ENCODE measurements around the gene UBTD1.

UBTD1 gene

GRCh38 chr10:97580421-97581367 is 82.0 kb downstream of the UBTD1 start:
- DNase-seq (ENCODE audit: low spot score), result no peak
- TF ChIP-seq, protein P1, sequence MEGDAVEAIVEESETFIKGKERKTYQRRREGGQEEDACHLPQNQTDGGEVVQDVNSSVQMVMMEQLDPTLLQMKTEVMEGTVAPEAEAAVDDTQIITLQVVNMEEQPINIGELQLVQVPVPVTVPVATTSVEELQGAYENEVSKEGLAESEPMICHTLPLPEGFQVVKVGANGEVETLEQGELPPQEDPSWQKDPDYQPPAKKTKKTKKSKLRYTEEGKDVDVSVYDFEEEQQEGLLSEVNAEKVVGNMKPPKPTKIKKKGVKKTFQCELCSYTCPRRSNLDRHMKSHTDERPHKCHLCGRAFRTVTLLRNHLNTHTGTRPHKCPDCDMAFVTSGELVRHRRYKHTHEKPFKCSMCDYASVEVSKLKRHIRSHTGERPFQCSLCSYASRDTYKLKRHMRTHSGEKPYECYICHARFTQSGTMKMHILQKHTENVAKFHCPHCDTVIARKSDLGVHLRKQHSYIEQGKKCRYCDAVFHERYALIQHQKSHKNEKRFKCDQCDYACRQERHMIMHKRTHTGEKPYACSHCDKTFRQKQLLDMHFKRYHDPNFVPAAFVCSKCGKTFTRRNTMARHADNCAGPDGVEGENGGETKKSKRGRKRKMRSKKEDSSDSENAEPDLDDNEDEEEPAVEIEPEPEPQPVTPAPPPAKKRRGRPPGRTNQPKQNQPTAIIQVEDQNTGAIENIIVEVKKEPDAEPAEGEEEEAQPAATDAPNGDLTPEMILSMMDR (IDR thresholded peaks at IDR 0.05; ENCODE audit: extremely low read depth, insufficient read depth, missing control alignments), result no peak
- in situ Hi-C loops (cut with MboI; ENCODE audit: low pct_unique_long_range_greater_than_20kb, low sequenced_read_pairs, unreplicated experiment), result no loop called here

- in situ Hi-C loops (cut with MboI; ENCODE audit: low pct_unique_long_range_greater_than_20kb, low sequenced_read_pairs, unreplicated experiment), result no loop called here
- DNase-seq (ENCODE audit: low spot score), result no peak
- TF ChIP-seq, protein P1 (IDR thresholded peaks at IDR 0.05; ENCODE audit: extremely low read depth, insufficient read depth, missing control alignments), result no peak
Observed at GRCh38 chr10:97582169-97582568, 83.4 kb downstream of the UBTD1 start.

DNA sequence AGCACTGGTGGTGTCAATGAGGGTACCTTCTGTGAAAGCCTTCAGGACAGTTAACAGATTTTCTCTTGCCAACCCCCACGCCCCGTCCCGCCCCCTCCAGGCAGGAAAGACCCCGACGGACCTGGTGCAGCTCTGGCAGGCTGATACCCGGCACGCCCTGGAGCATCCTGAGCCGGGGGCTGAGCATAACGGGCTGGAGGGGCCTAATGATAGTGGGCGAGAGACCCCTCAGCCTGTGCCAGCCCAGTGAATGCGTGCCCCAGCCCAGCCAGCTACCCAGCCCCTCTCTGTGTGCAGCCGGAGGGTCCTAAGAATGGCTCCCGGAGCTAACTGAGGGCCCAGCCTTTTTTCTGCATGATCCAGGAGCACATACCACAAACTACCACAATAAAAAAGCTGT is 84.8 kb downstream of the UBTD1 start:
- in situ Hi-C loops (cut with MboI; ENCODE audit: low pct_unique_long_range_greater_than_20kb, low sequenced_read_pairs, unreplicated experiment), result no loop called here
- DNase-seq (ENCODE audit: low spot score), result no peak
- TF ChIP-seq, protein P1 (IDR thresholded peaks at IDR 0.05; ENCODE audit: extremely low read depth, insufficient read depth, missing control alignments), result no peak

- DNase-seq (ENCODE audit: low spot score), result no peak
- TF ChIP-seq, protein P1 (IDR thresholded peaks at IDR 0.05; ENCODE audit: extremely low read depth, insufficient read depth, missing control alignments), result no peak
- in situ Hi-C loops (cut with MboI; ENCODE audit: low pct_unique_long_range_greater_than_20kb, low sequenced_read_pairs, unreplicated experiment), result no loop called here
Observed at GRCh38 chr10:97584060-97584797, 85.5 kb downstream of the UBTD1 start, which contains the start of gene HOGA1. TSS of gene HOGA1 (plus strand) at chr10:97584389. CDS start at chr10:97584704, 315 bp downstream.

DNA sequence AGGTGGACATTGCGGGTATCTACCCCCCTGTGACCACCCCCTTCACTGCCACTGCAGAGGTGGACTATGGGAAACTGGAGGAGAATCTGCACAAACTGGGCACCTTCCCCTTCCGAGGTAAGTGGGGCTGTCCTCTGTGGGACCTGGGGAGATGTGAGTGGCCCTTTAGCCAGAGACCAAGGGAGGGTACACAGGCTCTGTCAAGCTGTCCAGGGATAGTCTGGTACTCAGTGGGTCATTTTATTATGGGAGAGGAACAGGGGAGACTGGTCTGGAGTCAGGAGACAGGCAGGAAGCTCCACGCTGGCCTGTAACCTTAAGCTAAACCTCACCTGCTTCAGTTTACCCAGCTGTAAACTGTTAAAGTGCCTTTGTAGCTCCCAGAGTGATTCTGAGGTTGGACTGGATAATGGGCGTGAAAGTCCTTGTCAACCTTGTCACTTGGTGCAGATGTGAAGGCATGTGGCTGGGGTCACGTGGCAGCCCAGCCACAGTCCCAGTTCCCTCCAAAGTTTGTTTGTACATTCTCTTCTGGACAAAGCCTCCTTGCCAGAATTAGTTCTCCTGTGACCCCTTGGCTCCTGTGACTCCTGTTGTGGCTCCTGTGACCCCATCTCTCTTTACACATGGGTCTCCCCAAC is 86.2 kb downstream of the UBTD1 start:
- no peak for DNase-seq (ENCODE audit: low spot score)
- in situ Hi-C loops (cut with MboI; ENCODE audit: low pct_unique_long_range_greater_than_20kb, low sequenced_read_pairs, unreplicated experiment), result no loop called here
- TF ChIP-seq, protein P1 (IDR thresholded peaks at IDR 0.05; ENCODE audit: extremely low read depth, insufficient read depth, missing control alignments), result no peak

- DNase-seq (ENCODE audit: low spot score), result no peak
- in situ Hi-C loops (cut with MboI; ENCODE audit: low pct_unique_long_range_greater_than_20kb, low sequenced_read_pairs, unreplicated experiment), result no loop called here
- TF ChIP-seq, protein P1 (IDR thresholded peaks at IDR 0.05; ENCODE audit: extremely low read depth, insufficient read depth, missing control alignments), result no peak
Observed at GRCh38 chr10:97585439-97585811, 86.7 kb downstream of the UBTD1 start.
